NCI-H446 (cell line): ENCODE data around the gene ANK2.
"Not testable (repeated sequence)": the region's sequence is repeated elsewhere in the genome, so short reads cannot be mapped to it uniquely, and the experiment has no call there.

ENCODE experiments used
- DNase-seq, 2 experiments: peaks; one replicate each; lab custom pipeline; 2025; lab: John Stamatoyannopoulos, UW

ANK2 gene

DNA sequence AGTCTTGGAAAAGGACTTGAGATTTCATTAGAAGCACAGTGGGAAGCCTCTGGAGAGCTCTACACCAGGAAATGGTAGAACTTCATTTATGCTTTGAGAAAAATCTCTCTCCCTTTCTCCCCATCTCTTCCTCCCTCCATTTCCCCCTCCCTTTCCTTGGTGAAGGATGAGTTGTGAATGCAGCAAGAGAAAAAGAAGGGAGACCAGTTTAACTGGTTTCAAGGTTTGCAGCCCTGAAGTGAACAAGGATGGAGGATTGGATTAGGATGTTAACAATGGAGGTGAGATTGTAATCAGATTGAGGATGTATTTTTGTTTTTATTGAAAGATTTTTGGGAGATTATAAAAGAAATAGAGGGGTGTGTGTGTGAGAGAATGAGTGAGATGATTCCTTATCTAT, 99.5 kb downstream of the ANK2 start:
- peak in 1 of 2 experiments; percentile 27 for DNase-seq

DNA sequence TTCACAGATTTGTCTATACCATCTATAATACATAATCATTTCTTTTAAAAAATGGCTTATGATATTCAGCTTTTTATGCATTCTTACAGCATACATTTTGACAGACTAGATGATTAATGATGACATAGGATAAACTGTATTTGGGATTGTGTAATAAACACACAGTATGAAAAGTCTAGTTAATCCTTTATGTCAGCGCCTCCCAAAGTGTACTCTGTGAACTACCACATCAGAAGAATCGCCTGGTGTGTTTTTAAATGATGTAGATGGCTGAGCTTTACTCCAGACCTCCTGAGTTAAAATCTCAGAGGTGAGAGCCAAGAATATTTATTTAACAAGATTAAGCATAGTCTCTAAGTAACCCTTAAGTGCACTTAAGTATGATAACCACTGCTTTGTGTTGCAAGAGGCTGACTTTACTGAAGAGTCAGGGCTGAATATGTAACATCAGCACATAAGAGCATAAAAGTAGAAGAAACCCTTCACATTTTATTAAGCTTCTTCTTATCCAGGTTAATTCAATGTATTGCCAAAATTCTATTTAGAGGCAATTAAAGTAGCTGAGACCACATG, 104.2 kb downstream of the ANK2 start:
- no peak for DNase-seq

DNA sequence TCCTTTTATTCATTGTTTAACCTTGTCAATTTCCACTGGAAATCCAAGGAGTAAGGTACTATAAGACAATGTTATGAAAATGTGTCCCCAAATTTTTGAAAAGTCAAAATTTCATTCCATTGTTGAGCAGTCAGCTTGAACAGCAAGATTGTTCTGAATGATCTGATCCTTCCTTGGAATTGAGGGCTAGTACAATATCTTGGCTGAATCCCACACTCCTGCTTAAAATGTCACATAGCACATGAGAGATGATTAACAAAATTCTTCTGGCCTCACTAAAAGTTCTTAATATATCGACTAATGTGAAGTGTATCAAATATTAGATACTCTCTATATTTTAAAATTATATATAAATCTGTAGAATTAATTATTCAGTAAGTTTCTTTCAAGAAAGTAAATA, 104.8 kb downstream of the ANK2 start:
- no peak for DNase-seq

DNA sequence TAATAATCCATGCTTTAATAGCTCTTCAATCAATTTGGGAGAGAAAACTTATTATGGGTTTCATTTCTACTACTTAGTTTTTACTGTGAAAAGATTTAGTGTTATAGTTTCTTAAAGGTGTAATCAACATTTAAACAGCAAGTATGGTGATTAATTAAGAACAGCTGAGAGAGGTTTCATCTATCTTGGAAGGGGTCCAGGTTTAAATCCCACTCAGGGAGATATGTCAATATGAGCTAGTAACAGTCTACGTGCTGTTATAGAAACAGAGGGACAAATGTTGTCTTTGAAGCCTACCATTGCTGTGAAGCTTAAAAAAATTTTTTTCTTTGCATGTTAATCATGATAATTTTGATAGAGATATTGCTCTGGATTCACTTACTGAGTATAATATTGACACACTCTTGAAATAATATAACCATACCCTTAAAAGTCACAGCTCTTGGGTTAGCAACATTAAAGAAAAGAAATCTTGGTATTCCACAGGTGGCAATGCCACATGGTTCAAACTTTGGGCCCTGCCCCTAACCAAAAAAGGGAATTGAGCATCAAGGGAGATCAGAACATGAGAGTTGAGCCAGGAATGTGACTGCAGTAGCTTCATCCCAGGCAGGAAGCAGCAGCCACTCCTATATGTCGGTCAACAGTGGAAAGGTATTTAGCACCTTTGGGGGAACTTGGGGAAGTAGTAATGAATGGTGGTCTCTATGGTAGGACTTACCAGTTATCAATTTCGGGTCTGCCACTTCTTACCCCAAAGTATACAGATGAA, 107.8 kb downstream of the ANK2 start:
- peak in 1 of 2 experiments; percentile 11 for DNase-seq

DNA sequence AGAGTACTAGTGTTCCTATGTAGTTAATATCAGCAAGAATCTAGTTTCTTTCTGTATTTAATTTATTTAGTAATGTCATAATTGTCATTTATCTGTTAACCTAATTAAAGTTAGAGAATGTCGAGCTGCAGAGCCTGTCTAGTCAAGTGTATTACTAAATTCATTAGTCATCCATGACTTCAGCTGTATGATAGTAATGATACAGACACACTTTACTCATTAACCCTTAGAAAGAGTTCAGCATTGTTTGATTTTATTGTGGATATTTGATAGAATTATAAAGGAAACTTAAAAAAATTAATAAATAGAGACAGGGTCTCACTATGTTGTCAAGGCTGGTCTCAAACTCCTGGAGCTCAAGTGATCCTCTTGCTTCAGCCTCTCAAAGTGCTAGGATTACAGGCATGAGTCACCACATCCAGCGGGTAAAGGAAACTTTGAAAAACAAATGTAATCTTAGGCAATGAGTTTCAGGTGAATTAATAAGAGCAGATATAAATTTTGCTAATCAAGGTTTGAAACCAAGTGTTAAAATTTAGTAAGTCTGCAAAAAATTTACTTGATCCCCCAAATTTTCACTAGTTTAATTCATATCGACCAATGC, 110.6 kb downstream of the ANK2 start:
- DNase-seq: no peak

DNA sequence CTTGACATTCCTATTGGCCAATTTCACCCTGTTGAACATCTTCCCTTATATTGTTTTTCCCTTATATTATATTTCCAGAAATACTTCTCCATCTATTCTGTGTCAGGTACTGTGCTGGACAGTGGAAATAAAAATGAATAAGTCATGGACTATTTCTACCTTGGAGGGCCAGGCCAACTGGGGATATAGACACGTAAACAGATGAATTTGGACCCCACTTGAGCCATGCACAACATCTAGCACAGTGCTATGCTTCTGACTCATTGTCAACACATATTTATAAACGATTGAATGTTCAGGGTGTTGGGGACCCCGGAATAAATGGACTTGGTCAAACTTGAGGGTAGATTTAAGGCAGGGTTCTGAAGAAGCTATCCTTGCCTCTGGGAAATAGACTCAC, 111.1 kb downstream of the ANK2 start:
- DNase-seq: no peak

DNA sequence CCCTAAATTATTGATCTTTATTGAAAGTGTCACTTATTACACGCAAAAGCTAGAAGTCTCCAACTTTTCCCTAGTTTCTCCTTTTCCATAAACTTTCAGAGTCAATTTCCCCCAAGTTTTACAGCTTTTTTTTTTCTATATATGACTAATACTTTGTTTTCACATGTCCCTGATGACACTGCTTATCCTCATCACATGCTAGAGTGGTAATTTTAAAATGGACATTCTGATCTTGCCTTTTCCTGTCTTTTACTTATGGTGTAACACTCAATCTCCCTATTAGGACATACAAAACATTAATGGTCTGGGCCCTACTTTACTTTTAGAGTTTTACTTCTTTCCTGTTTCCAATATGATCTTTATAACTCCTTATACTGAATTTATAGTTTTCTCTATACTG, 112.6 kb downstream of the ANK2 start:
- no peak for DNase-seq

DNA sequence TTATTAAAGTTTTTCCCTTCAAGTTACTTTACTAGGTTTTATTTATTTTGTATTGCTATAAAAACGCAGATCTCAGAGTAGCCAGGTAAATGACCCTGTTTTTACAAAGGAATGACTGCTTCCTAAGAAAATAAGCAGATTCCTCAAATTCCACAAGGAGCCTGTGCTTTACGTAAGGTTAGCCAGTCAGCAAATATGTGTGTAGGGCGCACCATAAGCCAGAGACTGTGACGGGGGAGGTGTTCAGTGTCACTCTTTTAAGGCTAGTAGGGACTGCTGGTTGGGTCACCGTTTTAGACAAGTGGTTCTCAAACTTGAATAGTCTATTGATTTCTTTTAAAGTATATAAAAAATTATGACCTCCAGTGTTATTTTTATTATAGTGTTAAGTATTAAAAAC, 119.9 kb downstream of the ANK2 start:
- DNase-seq: no peak

DNA sequence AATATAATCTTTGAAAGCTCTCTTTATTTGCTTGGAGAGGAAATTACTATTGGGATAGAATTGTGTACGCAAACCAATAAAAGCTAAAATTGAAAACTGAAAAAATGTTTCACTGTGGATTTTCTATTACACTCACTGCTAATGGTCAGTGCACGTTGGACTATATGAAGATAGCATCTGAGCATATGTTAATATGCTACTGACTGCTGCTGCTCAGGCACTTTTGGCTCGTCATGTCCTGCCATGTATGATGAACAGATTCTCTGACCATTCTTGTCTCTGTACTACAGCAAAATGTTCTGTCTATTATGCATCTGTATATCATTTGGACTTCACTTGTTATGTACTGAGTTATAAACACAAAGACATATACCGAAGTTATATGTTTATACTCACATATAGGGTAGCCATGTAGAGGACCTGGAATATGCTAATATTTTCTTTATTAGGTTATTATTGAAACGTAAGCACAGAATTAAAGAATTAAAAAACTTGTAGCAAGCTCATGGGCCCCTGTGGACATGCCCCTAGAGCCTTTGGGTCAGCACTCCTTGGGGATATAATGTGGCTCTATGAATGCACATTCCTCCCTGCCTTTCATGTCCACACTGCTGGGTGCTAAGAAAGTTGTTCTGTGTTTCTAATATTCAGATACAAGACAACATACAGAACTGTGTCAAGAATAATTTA, 120.8 kb downstream of the ANK2 start:
- DNase-seq: no peak

DNA sequence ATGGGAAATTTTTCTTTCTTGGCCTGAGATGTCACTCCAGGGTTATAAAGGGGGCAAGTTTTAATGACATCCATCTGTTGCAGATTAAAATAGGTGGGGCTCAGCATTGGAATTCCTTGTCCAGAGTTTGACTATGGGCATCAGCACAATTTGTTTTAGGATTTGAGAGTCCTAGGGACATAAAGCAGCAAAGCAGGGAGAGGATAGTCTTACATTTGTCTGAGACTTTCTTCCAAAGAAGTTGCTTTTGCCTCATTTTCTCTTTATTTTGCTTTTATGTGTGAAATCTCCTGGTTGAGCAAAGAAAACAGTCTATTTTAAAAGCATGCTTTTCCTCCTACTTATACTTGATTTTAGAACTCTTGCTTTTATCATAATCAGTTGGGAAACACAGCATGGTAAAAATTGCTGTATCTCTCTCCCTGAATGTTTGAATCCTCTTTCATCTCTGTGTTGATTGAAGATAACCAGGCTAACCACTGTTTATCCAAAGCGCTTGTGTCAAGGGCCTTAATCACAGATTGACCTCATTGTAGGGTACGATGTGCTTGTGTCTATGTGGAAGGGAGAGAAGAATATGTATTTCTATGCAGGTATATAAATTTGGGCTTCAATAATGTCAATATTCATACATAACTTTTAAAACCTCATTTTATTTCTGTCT, 121.5 kb downstream of the ANK2 start:
- no peak for DNase-seq

DNA sequence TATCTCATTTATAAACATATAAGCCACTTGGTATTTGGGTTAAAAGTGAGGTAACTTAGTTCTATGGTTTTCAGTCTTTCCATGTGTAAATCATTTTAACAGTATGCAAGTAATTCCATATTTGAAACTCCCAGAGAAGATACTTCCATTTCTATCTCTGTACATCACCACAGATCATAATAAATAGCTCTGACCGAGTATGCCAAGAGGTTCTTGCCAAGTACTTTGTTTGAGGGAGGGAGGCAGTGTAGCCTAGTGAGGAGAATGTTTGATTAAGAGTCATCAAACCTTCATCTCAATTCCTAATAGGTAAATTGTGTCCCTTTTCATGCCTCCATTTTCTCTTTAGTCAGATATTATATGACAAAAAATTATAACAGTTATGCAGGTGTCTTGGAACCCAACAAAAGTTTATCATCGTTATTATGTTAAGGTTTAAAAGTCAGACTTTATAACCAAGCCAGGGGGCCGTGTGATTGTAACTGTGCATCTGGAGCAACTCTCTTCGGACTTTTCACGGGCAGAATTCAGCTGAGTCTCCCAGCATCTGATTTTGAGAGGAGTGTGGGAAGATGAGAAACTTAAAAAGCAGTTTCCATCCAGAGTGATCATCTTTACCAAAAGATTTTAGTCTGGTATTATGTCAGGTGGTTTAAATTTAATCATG, 123.8 kb downstream of the ANK2 start:
- DNase-seq: no peak

DNA sequence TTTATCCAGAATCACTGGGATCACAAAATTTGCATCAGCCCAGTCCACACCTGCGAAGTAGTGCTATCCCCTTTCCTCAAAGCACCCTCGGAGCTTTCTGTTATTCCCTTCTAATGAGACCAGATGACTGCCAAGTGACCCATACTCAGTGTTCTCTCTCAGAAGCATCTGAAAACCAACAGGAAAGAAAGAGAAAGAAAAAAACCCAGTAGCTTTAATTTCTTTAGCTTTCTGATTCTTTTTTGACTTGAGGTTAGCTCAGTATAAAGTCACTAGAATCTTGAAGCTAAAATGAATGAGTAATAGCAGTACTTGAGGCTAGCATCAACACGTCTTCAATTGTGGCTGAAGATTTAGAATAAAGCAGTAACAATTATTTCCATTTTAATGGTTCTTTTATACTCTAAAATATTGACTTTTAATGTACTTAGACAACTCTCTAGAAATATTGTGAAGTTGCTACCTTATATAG, 124.4 kb downstream of the ANK2 start:
- no peak for DNase-seq

DNA sequence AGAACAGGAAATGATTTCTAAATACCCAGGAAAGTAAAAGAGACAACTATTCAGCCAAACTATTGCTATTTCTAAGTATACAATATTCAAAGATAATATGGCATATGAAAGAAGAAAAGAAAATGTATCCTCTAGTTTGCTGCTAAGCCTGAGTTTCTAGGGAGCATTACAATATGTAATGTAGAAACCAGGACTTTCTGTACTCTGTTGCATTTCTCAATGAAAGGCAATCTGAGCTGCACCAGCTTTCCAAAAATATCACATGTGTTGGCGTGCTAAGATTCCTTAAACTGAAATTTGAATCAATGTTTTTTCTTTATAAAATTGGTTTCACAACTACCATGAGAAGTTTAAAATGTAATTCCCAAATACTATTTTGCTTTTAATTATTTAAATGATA, 129.6 kb downstream of the ANK2 start:
- no peak for DNase-seq

DNA sequence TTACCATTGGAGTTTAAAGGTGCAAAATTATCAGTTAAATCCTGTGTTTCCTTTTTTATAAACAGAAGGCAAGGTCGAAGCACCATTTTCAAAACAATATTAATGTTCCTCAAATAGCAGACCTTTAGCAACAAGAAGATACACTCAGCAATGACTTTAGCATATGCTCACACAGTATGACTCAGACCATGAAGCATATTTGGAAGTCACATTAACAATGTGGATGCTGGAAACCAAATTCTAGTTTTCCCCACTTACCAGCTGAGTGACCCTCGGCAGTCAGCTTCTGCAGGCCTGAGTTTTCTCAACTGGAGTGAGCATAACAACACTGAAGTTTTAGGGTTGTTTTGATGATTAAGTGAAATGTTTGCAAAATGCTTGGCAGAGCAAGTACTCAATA, 130.5 kb downstream of the ANK2 start:
- DNase-seq: peak in 1 of 2 experiments; percentile 8

DNA sequence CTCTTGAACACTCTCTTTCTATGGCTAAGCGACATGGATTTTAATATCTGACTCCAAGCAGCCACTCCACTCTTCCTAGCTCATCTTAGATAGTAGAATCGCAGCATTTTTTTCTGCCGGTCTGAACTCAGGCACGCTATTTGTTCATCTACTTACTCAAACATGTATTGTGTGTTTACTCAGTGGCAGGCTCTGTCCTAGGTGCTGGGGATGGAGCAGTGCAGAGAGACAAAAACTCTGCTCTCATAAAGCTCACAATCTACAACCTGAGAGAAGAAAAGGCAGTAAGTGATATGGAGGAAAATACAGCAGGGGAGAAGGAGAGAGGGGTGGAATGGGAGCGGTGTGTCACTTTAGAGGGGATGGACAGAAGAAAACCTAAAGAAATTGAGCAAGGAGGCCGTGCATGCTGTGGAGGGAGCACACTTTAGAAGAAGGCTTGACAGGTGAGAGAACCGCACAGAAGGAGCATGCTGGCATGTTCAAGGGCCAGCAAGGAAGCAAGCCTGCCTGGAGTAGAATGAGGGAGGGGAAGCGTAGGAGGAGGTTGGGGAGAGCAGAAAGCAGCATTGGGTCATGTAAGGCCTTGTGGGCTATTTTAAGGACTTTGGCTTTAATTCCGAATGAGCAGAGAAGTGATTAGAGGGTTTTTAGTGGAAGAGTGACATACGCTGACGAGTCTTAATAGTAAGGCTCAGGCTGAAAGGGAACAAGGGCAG, 132.0 kb downstream of the ANK2 start:
- no peak for DNase-seq

DNA sequence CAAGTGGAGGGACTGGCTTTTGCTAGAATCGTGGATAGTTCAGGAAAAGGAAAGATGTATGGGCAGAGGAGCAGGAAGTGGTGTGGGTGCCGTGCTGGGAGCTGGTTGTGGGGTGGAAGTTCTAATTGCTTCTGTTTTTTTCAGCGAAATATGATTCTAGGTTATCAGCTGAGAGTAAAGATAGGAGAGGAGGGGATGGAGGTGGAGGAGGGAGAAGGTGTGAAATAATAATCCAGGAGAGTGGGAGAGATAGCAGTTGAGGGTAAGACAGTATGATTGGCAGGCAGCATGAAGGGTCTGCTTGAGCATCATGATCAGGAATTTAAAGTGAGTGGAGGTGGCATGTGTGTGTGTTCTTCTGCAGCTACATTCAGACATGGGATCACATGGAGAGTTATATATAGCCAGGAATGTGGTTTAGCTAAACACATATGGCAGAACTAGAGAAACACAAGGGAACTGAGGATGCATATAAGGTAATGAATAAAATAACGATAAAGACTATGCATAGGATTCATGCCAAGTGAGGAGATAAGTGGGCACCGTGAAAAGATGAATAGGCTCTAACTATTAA, 133.7 kb downstream of the ANK2 start:
- no peak for DNase-seq

DNA sequence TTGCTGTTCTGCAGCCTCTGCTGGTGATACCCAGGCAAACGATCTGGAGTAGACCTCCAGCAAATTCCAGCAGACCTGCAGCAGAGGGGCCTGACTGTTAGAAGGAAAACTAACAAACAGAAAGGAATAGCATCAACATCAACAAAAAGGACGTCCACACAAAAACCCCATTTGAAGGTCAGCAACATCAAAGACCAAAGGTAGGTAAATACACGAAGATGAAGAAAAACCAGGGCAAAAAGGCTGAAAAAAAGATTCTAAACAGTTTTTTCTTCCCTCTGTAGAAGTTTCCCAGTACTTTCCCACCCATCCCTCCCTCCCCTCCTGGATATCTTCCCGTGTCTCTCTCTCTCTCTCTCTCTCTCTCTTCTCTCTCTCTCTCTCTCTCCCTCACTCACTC, 136.8 kb downstream of the ANK2 start:
- not testable (repeated sequence) for DNase-seq

DNA sequence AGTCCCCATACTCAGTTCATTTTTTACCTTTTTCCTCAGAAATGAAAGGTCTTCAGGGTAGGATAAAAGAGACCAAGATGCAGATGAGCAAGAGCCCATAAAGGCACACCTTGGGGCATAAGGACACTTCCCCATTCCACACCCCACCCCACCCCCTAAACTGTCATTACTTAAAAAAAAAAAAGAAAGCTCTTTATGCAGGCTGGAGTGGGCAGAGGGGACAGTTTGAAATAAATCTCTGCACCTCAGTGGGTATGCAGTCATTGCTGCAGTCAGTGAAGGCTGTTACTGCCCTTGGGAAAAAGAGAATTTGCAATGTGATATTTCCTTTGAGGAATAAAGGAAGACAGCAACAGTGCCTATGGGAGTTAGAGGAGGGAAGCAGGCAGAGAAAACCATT, 137.5 kb downstream of the ANK2 start:
- no peak for DNase-seq

DNA sequence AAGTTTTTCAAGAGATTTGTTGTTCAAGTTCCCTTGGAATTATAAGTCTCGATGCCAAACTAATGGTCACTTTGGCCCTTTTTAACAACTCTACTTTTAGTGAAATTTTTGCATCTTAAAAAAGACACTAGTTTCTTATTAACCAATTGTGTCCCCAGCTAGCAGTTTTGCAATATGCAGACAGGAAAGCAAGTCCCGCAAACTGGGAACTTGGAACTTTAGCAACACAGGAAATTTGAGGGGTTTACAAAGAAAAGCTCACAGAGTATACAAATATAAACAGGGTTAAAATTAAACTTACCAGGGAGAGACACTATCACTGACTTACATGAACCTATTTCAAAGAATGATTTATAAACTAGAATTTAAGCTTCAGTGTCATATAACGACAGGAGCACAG, 137.9 kb downstream of the ANK2 start:
- DNase-seq: no peak

DNA sequence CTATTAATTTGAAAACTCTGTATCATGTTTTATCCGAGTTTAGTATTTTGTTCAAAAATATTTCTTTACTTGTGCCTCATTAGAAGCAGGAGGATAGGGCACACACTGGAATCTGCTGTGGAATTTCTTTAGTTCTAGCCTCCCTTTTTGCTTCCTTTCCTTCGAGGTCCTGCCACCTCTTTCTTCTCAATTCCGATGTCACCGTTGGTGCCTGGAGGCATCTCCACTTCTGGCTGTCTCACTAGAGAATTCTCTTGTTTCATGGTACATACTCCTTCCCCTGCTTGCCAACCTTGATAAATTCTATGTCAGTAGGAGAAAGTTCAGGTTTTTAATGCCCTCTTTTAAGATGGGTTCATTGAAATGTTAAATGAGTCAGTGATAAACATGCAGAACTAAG, 140.1 kb downstream of the ANK2 start:
- DNase-seq: no peak

DNA sequence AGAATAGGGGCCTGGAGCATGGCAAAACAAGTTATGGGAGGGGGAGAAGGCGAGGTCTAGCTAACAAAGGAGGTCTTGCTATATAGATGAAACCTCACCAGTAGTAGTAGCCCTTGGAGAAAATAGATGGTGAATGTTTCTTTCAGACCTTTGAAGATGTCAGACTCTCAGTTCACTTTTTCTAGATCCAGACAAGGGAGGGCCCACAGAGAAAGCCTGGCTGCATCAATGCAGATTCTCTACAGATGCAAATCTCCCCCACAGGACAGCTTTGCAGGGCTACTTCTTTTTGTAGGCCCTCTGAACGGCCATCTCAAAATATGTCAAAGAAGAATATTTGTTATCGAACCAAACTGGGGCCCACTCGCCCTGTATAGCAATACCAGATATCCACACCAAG, 159.7 kb downstream of the ANK2 start:
- no peak for DNase-seq
